Activated CD4-positive, CD25-positive, alpha-beta regulatory T cell treated with anti-CD3 and anti-CD28 coated beads, Interleukin-2, amount 50 U/mL, for 72 hours (primary cell): ENCODE results near the gene TCOF1.

Experiments used
- DNase-seq: peaks from one replicate; pipeline ENCODE4 v3.0.0; 2021

Gene TCOF1

DNA sequence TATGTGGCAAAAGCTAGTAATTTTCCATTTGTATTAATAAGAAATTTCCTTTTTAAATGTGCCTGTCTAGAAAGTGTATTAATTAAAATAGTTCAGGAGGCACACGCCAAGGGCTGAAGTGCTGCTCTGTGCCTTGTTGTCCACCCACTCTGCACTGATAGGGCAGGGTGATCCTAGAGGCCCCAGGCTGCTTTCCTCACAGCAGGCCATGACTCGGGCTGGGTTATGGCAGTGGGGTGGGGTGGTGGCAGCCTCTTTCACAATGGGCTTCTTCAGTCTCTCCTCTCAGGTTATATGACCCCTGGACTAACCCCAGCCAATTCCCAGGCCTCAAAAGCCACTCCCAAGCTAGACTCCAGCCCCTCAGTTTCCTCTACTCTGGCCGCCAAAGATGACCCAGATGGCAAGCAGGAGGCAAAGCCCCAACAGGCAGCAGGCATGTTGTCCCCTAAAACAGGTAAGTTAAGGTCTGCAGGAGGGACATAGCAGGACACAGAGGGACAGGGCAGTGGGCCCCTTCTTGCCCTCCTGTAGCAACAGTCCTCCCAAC, 35.7 kb downstream of the TCOF1 start:
- no peak for DNase-seq

DNA sequence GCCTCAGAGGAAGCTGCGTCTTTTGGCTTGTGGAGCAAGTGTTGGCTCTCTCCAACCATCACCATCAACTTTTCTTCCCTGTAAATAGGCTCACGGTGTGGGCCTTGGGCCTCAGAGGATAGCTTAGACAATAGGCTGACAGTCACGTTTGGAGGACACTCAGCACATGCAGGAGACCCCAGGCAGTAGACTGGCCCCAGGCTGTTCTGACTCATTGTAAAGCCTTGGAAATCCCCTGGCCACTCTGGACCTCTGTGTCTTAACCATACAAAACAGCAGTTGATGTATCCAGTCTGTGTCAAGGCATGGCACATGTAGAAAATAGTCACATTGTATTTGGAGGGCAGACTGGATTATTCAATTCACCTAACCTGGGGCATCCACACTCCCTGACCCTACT, 36.6 kb downstream of the TCOF1 start:
- DNase-seq = no peak

- DNase-seq = no peak
Measured at GRCh38 chr5:150394912-150395687, 37.6 kb downstream of the TCOF1 start.

GRCh38 chr5:150395688-150395975, 38.1 kb downstream of the TCOF1 start:
- no peak for DNase-seq

DNA sequence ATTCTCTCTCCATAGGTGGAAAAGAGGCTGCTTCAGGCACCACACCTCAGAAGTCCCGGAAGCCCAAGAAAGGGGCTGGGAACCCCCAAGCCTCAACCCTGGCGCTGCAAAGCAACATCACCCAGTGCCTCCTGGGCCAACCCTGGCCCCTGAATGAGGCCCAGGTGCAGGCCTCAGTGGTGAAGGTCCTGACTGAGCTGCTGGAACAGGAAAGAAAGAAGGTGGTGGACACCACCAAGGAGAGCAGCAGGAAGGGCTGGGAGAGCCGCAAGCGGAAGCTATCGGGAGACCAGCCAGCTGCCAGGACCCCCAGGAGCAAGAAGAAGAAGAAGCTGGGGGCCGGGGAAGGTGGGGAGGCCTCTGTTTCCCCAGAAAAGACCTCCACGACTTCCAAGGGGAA, 38.8 kb downstream of the TCOF1 start:
- no peak for DNase-seq

GRCh38 chr5:150397146-150397781, 39.8 kb downstream of the TCOF1 start:
- no peak for DNase-seq

GRCh38 chr5:150397782-150398721, 40.6 kb downstream of the TCOF1 start:
- DNase-seq = no peak

DNA sequence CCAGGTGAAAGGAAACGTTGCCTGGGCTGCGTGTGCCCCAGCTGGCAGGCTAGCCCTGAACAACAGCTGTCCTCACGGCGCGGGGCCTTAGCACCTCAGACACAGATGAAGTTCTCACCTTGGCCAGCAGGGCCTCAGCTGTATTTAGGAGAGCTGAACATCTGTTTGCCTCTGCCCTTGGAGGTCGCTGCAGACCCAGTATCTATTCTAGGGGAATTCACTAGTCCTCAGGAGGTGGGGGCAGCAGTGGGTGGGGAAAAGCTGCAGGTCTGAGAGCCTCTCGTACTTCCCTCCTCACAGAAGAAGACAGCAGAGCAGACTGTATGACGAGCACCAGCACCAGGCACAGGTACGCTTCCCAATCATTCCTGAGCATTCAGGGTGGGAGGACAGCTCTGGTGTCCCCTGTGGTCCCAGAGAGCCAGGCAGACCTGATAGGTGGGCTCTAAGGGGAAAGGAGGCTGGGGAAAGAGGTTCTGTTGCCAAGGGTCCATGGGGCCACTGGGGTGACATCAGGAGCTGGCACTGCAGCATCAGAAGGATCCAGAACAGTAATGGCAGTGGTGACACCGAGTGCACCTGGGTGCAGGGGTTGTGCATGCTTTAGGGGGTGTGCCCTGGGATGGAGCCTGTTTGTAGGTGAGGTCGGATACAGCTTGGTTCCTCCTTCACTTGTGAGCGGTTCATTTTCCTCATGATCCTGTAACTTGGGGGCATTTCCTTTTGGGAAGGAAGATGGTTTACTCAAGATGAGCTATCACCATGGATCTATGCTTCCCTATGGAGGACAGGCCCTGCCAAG, 41.4 kb downstream of the TCOF1 start:
- no peak for DNase-seq

DNA sequence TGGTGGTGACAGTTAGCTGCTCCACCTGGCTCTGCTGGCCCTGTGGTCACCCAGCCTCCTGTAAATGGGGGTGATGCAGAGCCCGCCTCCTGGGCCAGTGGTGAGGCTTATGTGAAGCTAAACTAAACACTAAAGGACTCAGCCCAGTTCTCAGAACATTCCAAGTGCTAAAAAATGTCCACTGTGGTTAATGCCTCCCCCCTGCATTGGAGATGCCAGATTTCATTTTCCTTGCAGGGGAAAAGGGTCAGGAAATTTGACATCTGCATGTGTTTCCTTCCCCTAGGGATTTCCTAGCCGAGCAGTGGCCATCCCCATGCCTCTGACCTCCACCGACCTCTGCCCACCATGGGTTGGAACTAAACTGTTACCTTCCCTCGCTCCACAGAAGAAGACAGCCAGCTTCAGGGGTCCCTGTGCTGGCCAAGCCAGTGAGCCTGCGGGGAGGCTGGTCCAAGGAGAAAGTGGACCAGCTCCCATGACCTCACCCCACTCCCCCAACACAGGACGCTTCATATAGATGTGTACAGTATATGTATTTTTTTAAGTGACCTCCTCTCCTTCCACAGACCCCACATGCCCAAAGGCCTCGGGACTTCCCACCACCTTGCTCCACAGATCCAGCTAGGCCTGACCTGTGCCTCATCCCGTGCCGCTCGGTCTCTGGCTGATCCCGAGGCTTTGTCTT, 42.2 kb downstream of the TCOF1 start:
- DNase-seq = no peak

- no peak for DNase-seq
Measured at GRCh38 chr5:150400316-150401075, 43.0 kb downstream of the TCOF1 start.

DNA sequence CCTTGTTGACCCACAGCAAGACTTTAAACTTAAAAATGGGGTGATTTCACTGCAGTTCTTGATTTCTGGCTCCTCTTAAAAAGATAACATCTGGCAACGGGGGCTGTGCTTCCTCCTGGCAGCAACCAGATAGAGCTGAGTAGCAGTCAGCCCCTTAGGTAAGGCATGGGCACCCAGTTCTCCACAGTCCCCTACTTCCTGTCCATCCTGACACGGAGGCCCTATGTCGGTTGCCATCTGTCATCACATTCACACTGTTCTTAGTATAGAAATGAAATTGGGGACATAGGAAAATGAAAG, 43.5 kb downstream of the TCOF1 start:
- no peak for DNase-seq

DNA sequence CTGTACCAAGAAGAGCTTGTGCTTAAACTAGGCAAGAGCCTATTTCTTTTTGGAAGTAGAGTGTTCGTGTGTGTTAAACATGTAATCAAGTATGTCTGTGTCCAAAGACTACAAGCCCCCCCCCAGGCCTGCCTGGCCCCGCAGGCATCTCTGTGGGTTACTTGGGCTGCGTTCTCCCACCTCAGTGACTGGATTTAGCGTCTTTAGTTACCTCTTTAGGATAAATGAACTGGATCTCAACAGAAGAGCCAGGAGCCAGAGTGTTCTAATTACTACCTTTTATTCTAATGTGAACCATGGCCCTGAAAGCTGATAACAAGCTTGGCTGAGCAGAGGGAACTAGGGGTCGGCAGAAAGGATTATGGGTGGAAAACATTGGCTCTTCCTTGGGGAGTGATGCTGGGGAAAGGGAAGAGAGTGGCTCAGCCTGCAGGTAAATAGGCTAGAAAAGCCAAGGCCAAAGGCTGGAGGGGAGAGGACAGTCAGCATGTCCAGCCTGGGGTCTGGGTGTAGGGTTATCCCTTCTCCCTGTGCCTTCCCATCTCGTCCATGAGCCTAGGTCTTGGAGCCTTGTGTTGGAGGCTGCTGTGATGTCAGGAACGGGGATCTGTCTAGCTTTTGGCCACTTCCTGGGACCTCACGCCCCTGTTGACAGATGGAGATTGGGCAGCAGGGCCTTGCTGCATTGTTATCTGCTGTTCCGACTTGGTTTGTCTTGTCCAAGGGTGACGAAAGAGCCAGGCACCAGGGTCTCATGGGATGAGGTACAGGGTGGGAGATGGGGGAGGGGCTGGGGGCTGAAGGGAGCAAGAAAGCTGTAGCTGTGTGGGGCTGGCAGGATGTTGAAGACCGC, 44.1 kb downstream of the TCOF1 start:
- no peak for DNase-seq

DNA sequence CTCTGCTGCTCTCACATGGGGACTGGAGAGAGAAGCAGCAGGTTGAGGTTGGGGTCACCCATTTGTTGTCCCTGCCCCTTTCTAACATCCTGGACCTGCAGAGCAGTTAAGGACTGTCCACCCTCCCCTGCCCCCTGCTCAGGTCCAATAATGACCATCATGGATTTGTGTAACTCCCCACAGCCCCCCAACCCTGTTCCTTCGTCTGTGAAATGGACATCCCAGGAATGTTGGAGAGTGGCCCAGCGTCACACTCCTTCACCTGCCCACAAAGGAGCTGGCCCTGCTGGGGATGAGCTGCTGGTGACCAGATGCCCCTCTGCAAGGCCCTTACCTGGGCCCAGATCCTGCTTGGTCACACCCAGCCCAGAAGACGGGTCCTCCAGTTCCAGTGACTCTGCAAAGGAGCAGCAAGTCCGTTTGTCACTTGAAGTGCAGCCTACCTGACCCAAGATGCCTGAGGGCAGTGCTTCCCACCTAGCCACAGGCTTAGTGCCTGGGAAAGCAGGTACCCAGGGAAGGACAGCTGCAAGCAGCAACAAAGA, 44.8 kb downstream of the TCOF1 start:
- DNase-seq = no peak

- DNase-seq = no peak
Measured at GRCh38 chr5:150402901-150403342, 45.4 kb downstream of the TCOF1 start.

GRCh38 chr5:150404121-150404520, 46.6 kb downstream of the TCOF1 start:
- no peak for DNase-seq

- no peak for DNase-seq
Measured at GRCh38 chr5:150404535-150404934, 47.0 kb downstream of the TCOF1 start.

GRCh38 chr5:150404941-150405816, 47.7 kb downstream of the TCOF1 start:
- no peak for DNase-seq

DNA sequence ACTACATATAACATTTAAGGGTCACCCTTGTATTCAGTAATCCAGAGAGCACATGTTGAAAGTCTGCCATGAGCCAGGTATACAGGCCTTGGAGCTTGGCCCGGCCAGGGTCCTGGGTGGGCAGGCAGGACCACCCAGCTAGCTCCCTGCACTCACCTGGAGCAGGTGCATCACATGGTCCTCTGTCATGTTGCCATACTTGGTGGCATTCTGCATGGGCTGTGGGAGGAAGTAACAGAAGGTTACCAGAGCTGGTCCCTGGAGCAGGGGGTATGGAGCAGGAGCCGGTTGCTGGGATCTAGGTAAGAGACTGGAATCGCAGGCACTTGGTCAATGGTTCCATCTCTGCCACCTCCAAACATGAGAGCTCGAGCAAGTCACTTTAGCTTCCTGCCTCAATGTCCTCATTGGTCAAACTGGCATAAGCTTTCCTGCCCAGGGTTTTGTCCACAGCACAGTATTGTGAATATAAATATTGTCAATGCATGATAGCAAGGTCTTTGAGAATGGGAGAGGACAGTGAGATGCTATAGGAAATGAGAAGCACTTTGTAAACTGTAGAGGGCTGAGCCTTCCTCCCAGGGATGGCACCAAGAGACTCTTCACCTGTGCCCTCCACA, 48.7 kb downstream of the TCOF1 start:
- DNase-seq = no peak

DNA sequence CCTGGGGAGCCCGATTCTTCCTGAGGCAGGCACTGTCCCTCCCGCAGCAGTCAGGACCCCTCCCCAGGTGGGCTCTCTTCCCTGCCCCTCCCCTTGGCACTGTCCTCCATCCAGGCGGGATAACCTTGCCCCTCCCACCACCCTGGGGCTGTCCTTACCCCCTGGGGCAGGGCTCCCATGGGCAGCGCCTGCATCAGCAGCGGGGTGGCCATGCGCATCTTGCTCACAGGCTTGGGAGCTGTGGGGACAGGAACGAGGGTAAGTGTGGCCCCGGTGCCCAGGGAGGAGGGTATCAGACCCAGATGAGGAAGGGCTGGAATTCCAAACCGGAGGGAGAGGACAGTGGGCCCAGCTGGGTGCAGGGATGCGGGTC, 49.2 kb downstream of the TCOF1 start:
- no peak for DNase-seq
